GM12891 (cell line): Measurements from ENCODE around the gene CDK14.

Source experiments
- POLR2A ChIP-seq: IDR thresholded peaks from 2 replicates; pipeline ENCODE4 v1.6.1; 2011; ENCODE audit warnings: low read depth, low read length, control low read depth
- POLR2AphosphoS5 ChIP-seq: IDR thresholded peaks from 2 replicates; pipeline ENCODE4 v1.6.1; 2011; ENCODE audit warnings: low read depth, low read length, control low read depth
- SPI1 ChIP-seq: IDR thresholded peaks from 2 replicates; pipeline ENCODE4 v1.6.1; 2011; ENCODE audit warnings: low read depth, low read length, control low read depth
- TAF1 ChIP-seq: IDR thresholded peaks from 2 replicates; pipeline ENCODE4 v1.6.1; 2011; ENCODE audit warnings: low read depth, low read length, control low read depth

GRCh38 chr7:90752051-90752450, 155.9 kb downstream of the CDK14 start:
- TF ChIP-seq SPI1 (no peak), POLR2A (no peak), TAF1 (no peak), POLR2AphosphoS5 (no peak)
